ENCODE measurements around the gene NADK. TPM values are rescaled to one million over a fixed set of nuclear protein-coding genes. Genes with fewer than 3 reads are reported as not detected.

Gene NADK
- total and polyA plus RNA-seq, 2 experiments from 2014 or later: 43.0 to 43.1 TPM

- H3F3A ChIP-seq (ENCODE audit: insufficient read depth): peaks cover 52% of the 10 kb centered on the region
- no peaks in the 10 kb centered on the region for H4K20me1 ChIP-seq (ENCODE audit: insufficient read depth)
- no peak for DNase-seq
- no peak overlapping the region for H3K4me3 ChIP-seq
- no peak overlapping the region for H3K27ac ChIP-seq
- H3K4me1 ChIP-seq (ENCODE audit: insufficient read depth): peaks cover 18% of the 10 kb centered on the region
- H3K27me3 ChIP-seq (replicated peaks; ENCODE audit: insufficient read depth): no peaks in the 10 kb centered on the region
- in situ Hi-C loops (cut with MboI): no loop called here
- TF ChIP-seq EZH2 (IDR thresholded peaks at IDR 0.05; ENCODE audit: insufficient read depth, poor library complexity, severe bottlenecking): no peak
- no peak for TF ChIP-seq EZH2phosphoT487 (IDR thresholded peaks at IDR 0.05; ENCODE audit: insufficient read depth, low read depth)
- H3K9me2 ChIP-seq (ENCODE audit: insufficient read depth): no peaks in the 10 kb centered on the region
- peaks cover 48% of the 10 kb centered on the region for H3K36me3 ChIP-seq (ENCODE audit: low read depth)
- H2AFZ ChIP-seq: no peak overlapping the region
- H3K9me3 ChIP-seq (ENCODE audit: low read depth): no peaks in the 10 kb centered on the region
- H3K4me2 ChIP-seq (ENCODE audit: unreplicated experiment): no peak overlapping the region
- 88 to 89% methylated on average over 10 of the region's 10 CpGs for WGBS, 2 experiments (ENCODE audit: low coverage in 1 of 2, low lambda C conversion rate in 2 of 2, missing lambda C conversion rate in 2 of 2)
- H3K79me2 ChIP-seq (ENCODE audit: insufficient read depth): peaks cover 62% of the 10 kb centered on the region
- no peak overlapping the region for H3K9ac ChIP-seq
Measured at GRCh38 chr1:1785666-1786065, 7.4 kb upstream of the NADK start.

DNA sequence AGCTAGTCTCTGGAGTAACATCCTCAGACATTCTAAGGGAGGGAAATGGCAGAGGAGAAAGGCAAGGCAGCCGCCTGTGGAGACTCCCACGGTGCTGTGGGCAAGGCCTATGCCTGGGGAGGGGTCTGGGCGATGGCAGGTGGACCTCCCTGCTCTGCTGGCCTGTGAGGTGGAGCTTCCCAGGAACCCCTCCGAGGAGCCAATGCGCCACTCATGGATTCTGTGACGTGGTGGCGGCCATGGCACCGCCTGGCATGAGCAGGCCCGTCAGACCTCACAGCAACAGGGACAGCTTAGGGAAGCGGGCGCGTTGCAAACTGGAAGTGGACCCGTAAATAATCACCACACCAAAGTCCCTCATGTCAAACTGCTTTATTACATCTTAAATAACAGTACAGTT is 6.7 kb upstream of the NADK start:
- peaks cover 25% of the 10 kb centered on the region for H3K4me1 ChIP-seq (ENCODE audit: insufficient read depth)
- no peak overlapping the region for H3K27ac ChIP-seq
- TF ChIP-seq EZH2 (IDR thresholded peaks at IDR 0.05; ENCODE audit: insufficient read depth, poor library complexity, severe bottlenecking): no peak
- no peak for TF ChIP-seq EZH2phosphoT487 (IDR thresholded peaks at IDR 0.05; ENCODE audit: insufficient read depth, low read depth)
- no peaks in the 10 kb centered on the region for H4K20me1 ChIP-seq (ENCODE audit: insufficient read depth)
- peaks cover 55% of the 10 kb centered on the region for H3K79me2 ChIP-seq (ENCODE audit: insufficient read depth)
- DNase-seq: no peak
- 99% methylated on average over 13 of the region's 13 CpGs for WGBS, 2 experiments (ENCODE audit: low coverage in 1 of 2, low lambda C conversion rate in 2 of 2, missing lambda C conversion rate in 2 of 2)
- peaks cover 48% of the 10 kb centered on the region for H3K36me3 ChIP-seq (ENCODE audit: low read depth)
- H3K9me2 ChIP-seq (ENCODE audit: insufficient read depth): no peaks in the 10 kb centered on the region
- peaks cover 57% of the 10 kb centered on the region for H3F3A ChIP-seq (ENCODE audit: insufficient read depth)
- H3K4me3 ChIP-seq: no peak overlapping the region
- in situ Hi-C loops (cut with MboI): no loop called here
- no peak overlapping the region for H2AFZ ChIP-seq
- H3K9me3 ChIP-seq (ENCODE audit: low read depth): no peaks in the 10 kb centered on the region
- no peaks in the 10 kb centered on the region for H3K27me3 ChIP-seq (replicated peaks; ENCODE audit: insufficient read depth)
- H3K4me2 ChIP-seq (ENCODE audit: unreplicated experiment): no peak overlapping the region
- no peak overlapping the region for H3K9ac ChIP-seq

DNA sequence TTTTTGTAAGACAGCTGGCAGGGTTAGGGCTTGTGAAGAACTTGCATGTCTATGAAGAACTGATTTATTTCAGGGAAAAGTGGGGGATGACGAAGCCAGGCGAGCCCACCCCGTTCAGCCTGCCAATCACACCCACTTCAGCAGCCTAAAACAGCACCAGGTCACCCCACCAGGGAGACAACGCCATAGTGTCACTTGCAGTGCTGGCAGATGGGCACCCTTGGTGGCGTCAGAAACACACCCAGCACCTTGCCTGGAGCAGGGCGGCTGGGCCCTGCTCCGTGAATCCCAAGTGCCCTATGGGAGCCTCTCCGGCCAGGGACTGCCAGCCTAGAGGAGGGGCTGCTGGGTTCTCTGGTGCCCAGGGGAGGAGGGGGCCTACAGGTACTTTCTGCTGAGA is 5.0 kb upstream of the NADK start:
- Histone ChIP-seq H4K20me1 (ENCODE audit: insufficient read depth) (no peaks in the 10 kb centered on the region), H3K4me2 (ENCODE audit: unreplicated experiment) (peak overlapping the region; percentile 46), H3K36me3 (ENCODE audit: low read depth) (peaks cover 32% of the 10 kb centered on the region)

GRCh38 chr1:1782399-1783221 is 4.3 kb upstream of the NADK start:
- in situ Hi-C loops (cut with MboI): no loop called here

More for the DNA sequence above, 5.0 kb upstream of the NADK start:
- peak overlapping the region; percentile 61 for H3K27ac ChIP-seq
- H3K4me3 ChIP-seq: no peak overlapping the region
- in situ Hi-C loops (cut with MboI): no loop called here
- H3K79me2 ChIP-seq (ENCODE audit: insufficient read depth): peaks cover 39% of the 10 kb centered on the region
- no peaks in the 10 kb centered on the region for H3K9me2 ChIP-seq (ENCODE audit: insufficient read depth)
- no peak for DNase-seq
- no peak for TF ChIP-seq EZH2phosphoT487 (IDR thresholded peaks at IDR 0.05; ENCODE audit: insufficient read depth, low read depth)
- no peak for TF ChIP-seq EZH2 (IDR thresholded peaks at IDR 0.05; ENCODE audit: insufficient read depth, poor library complexity, severe bottlenecking)
- WGBS, 2 experiments (ENCODE audit: low coverage in 1 of 2, low lambda C conversion rate in 2 of 2, missing lambda C conversion rate in 2 of 2): 73 to 77% methylated on average over 8 of the region's 8 CpGs
- no peaks in the 10 kb centered on the region for H3K27me3 ChIP-seq (replicated peaks; ENCODE audit: insufficient read depth)
- H3K9me3 ChIP-seq (ENCODE audit: low read depth): no peaks in the 10 kb centered on the region
- peaks cover 28% of the 10 kb centered on the region for H3K4me1 ChIP-seq (ENCODE audit: insufficient read depth)
- H3K9ac ChIP-seq: peak overlapping the region; percentile 43; the same call in 1 of the 2 replicates
- no peak overlapping the region for H2AFZ ChIP-seq
- H3F3A ChIP-seq (ENCODE audit: insufficient read depth): peaks cover 64% of the 10 kb centered on the region

More at GRCh38 chr1:1782399-1783221, 4.3 kb upstream of the NADK start:
- peak overlapping the region; percentile 61 for H3K27ac ChIP-seq
- H3K36me3 ChIP-seq (ENCODE audit: low read depth): peaks cover 31% of the 10 kb centered on the region
- 4 to 5% methylated on average over 30 to 36 of the region's 36 CpGs for WGBS, 2 experiments (ENCODE audit: low coverage in 1 of 2, low lambda C conversion rate in 2 of 2, missing lambda C conversion rate in 2 of 2)
- H4K20me1 ChIP-seq (ENCODE audit: insufficient read depth): no peaks in the 10 kb centered on the region
- H3K4me1 ChIP-seq (ENCODE audit: insufficient read depth): peaks cover 28% of the 10 kb centered on the region
- no peaks in the 10 kb centered on the region for H3K9me2 ChIP-seq (ENCODE audit: insufficient read depth)
- H3K79me2 ChIP-seq (ENCODE audit: insufficient read depth): peaks cover 36% of the 10 kb centered on the region
- H3F3A ChIP-seq (ENCODE audit: insufficient read depth): peaks cover 63% of the 10 kb centered on the region
- peak overlapping the region; percentile 46 for H3K4me2 ChIP-seq (ENCODE audit: unreplicated experiment)
- H2AFZ ChIP-seq: no peak overlapping the region
- no peaks in the 10 kb centered on the region for H3K27me3 ChIP-seq (replicated peaks; ENCODE audit: insufficient read depth)
- H3K4me3 ChIP-seq: peak overlapping the region; percentile 36; the same call in 1 of the 2 replicates
- H3K9ac ChIP-seq: peak overlapping the region; percentile 43; the same call in 1 of the 2 replicates
- TF ChIP-seq EZH2phosphoT487 (IDR thresholded peaks at IDR 0.05; ENCODE audit: insufficient read depth, low read depth): no peak
- no peak for TF ChIP-seq EZH2 (IDR thresholded peaks at IDR 0.05; ENCODE audit: insufficient read depth, poor library complexity, severe bottlenecking)
- no peaks in the 10 kb centered on the region for H3K9me3 ChIP-seq (ENCODE audit: low read depth)
- peak; percentile 88 for DNase-seq
